ENCODE measurements around the gene WDR5B. TPM values are rescaled to one million over a fixed set of nuclear protein-coding genes. Genes with fewer than 3 reads are reported as not detected.

The WDR5B gene
- total RNA-seq, 1 experiment from 2014 or later: 3.4 TPM

GRCh38 chr3:122389892-122390291, 26.0 kb downstream of the WDR5B start:
- Histone ChIP-seq H3K9ac (ENCODE audit: low read length) (no peak overlapping the region), H3K4me3 (replicated peaks in 1 of 2; ENCODE audit: low read depth in 1 of 2, low read length in 2 of 2) (no peak overlapping the region), H3K79me2 (ENCODE audit: insufficient read depth, low read length) (peaks cover 79% of the 10 kb centered on the region), H3K9me3 (ENCODE audit: control insufficient read depth in 1 of 2, insufficient read depth in 1 of 2, low read depth in 1 of 2, low read length in 2 of 2) (no peaks in the 10 kb centered on the region), H3K9me2 (ENCODE audit: insufficient read depth) (no peaks in the 10 kb centered on the region), H2AFZ (ENCODE audit: low read depth, low read length, poor library complexity, severe bottlenecking) (no peak overlapping the region), H3K36me3 (ENCODE audit: control insufficient read depth in 1 of 2, insufficient read depth in 2 of 2, low read length in 2 of 2) (peaks cover 0 to 13% of the 10 kb centered on the region in 2 experiments; a peak in 3 of 4 replicates), H3K27me3 (ENCODE audit: insufficient read depth, low read length) (no peaks in the 10 kb centered on the region), H3K27ac (ENCODE audit: low read depth, low read length) (no peak overlapping the region), H3K4me1 (ENCODE audit: control insufficient read depth in 1 of 2, insufficient read depth in 2 of 2, low read length in 2 of 2) (peaks cover 0 to 4% of the 10 kb centered on the region in 2 experiments; a peak in 1 of 4 replicates), H4K20me1 (ENCODE audit: insufficient read depth) (no peaks in the 10 kb centered on the region), H3K4me2 (ENCODE audit: low read length) (no peak overlapping the region)
- ChIA-PET POLR2A (no interaction called here), RAD21 (ENCODE audit: low non-redundant PET in 1 of 2, low total read pairs in 2 of 2, uncharacterized antibody in 2 of 2, unreplicated experiment in 2 of 2) (no interaction called here), CTCF (no interaction called here)
- TF ChIP-seq MAX (IDR thresholded peaks at IDR 0.05) (no peak), SP1 (IDR thresholded peaks at IDR 0.05; ENCODE audit: low read depth) (no peak), ZNF274 (IDR thresholded peaks at IDR 0.05; ENCODE audit: low read depth, low read length) (no peak), TCF7L2 (IDR thresholded peaks at IDR 0.05; ENCODE audit: borderline replicate concordance, extremely low read depth, insufficient read depth, insufficient read length) (no peak), EGR1 (IDR thresholded peaks at IDR 0.05; ENCODE audit: low read depth) (no peak), ATF3 (IDR thresholded peaks at IDR 0.05) (no peak), SIN3A (IDR thresholded peaks at IDR 0.05; ENCODE audit: low read depth) (no peak)
- BruUV-seq (replicated peaks): no TSS peak
- ATAC-seq: no peak
- no peak for DNase-seq (ENCODE audit: low read depth, low spot score)
- intact Hi-C loops (cut with micrococcal nuclease): no loop called here

GRCh38 chr3:122389197-122389596, 26.7 kb downstream of the WDR5B start:
- Histone ChIP-seq H3K9me2 (ENCODE audit: insufficient read depth) (no peaks in the 10 kb centered on the region), H3K9ac (ENCODE audit: low read length) (no peak overlapping the region), H3K27me3 (ENCODE audit: insufficient read depth, low read length) (no peaks in the 10 kb centered on the region), H3K36me3 (ENCODE audit: control insufficient read depth in 1 of 2, insufficient read depth in 2 of 2, low read length in 2 of 2) (peaks cover 0 to 12% of the 10 kb centered on the region in 2 experiments; a peak in 3 of 4 replicates), H3K27ac (ENCODE audit: low read depth, low read length) (no peak overlapping the region), H3K79me2 (ENCODE audit: insufficient read depth, low read length) (peaks cover 79% of the 10 kb centered on the region), H4K20me1 (ENCODE audit: insufficient read depth) (no peaks in the 10 kb centered on the region), H3K9me3 (ENCODE audit: control insufficient read depth in 1 of 2, insufficient read depth in 1 of 2, low read depth in 1 of 2, low read length in 2 of 2) (no peaks in the 10 kb centered on the region), H3K4me3 (replicated peaks in 1 of 2; ENCODE audit: low read depth in 1 of 2, low read length in 2 of 2) (no peak overlapping the region), H3K4me2 (ENCODE audit: low read length) (no peak overlapping the region), H3K4me1 (ENCODE audit: control insufficient read depth in 1 of 2, insufficient read depth in 2 of 2, low read length in 2 of 2) (peaks cover 0 to 4% of the 10 kb centered on the region in 2 experiments; a peak in 1 of 4 replicates), H2AFZ (ENCODE audit: low read depth, low read length, poor library complexity, severe bottlenecking) (no peak overlapping the region)
- POLR2A ChIA-PET: no interaction called here
- BruUV-seq (replicated peaks): no TSS peak
- RAD21 ChIA-PET (ENCODE audit: low non-redundant PET in 1 of 2, low total read pairs in 2 of 2, uncharacterized antibody in 2 of 2, unreplicated experiment in 2 of 2): no interaction called here
- TF ChIP-seq POLR2AphosphoS5 (IDR thresholded peaks at IDR 0.05; ENCODE audit: low read depth, low read length): no peak
- ATAC-seq (no peak), DNase-seq (ENCODE audit: low read depth, low spot score) (no peak)
- intact Hi-C loops (cut with micrococcal nuclease): no loop called here
- CTCF ChIA-PET: no interaction called here
